HEK293 (cell line): Measurements from ENCODE around the gene OPA3.

Source experiments
- CTCF ChIA-PET: fragments of 350-600 bp; formaldehyde crosslinking; extraction: SDS; loops from one replicate; lab custom pipeline; 2021; ENCODE audit warnings: antibody characterized with exemption; lab: Yijun Ruan, JAX
- POLR2A ChIA-PET: fragments of 300-600 bp; formaldehyde crosslinking; extraction: SDS; loops from one replicate; lab custom pipeline; 2020; ENCODE audit warnings: antibody characterized with exemption, inconsistent platforms; lab: Yijun Ruan, JAX
- H3K27ac ChIP-seq: fragments of 200-500 bp; sonication (Bioruptor generic); 2 replicates; pipeline ENCODE4 v1.5.1; 2014; ENCODE audit warnings: low read depth, low read length, control low read depth, inconsistent platforms; ENCODE audit errors: extremely low read depth
- H3K36me3 ChIP-seq, 2 experiments: fragments of 200-500 bp in 1 of 2; sonication (Bioruptor generic) in 1 of 2; 1 replicate in 1 of 2; 2 replicates in 1 of 2; pipeline ENCODE4 v1.5.1; 2014 to 2017; ENCODE audit warnings: inconsistent platforms in 2 of 2, low read length in 2 of 2; ENCODE audit not compliant: control insufficient read depth in 2 of 2, insufficient read depth in 1 of 2
- H3K4me1 ChIP-seq: fragments of 200-500 bp; sonication (Bioruptor generic); 2 replicates; pipeline ENCODE4 v1.5.1; 2014; ENCODE audit warnings: mild to moderate bottlenecking, low read length, inconsistent platforms; ENCODE audit not compliant: control insufficient read depth, insufficient read depth
- H3K4me3 ChIP-seq: 2 replicates; pipeline ENCODE4 v1.5.1; 2011; ENCODE audit warnings: low read depth, mild to moderate bottlenecking, control low read depth, low read length, moderate library complexity
- H3K9me3 ChIP-seq: fragments of 200-500 bp; sonication (Bioruptor generic); 2 replicates; pipeline ENCODE4 v1.5.1; 2014; ENCODE audit warnings: low read depth, low read length, inconsistent platforms; ENCODE audit not compliant: control insufficient read depth, insufficient read depth
- BCL11B ChIP-seq: fragments of 450-650 bp; formaldehyde crosslinking; IDR thresholded peaks from 2 replicates; pipeline ENCODE4 v1.5.1; 2016; ENCODE audit warnings: low read depth, missing biosample characterization, missing genetic modification characterization
- SETDB1 ChIP-seq: IDR thresholded peaks from one replicate; pipeline ENCODE4 v1.6.1; 2017; ENCODE audit warnings: mild to moderate bottlenecking, low read length, moderate library complexity, mixed read lengths; ENCODE audit not compliant: insufficient read length
- TCF7L2 ChIP-seq: IDR thresholded peaks from 2 replicates; pipeline ENCODE4 v1.6.1; 2011; ENCODE audit warnings: low read depth, mild to moderate bottlenecking, inconsistent platforms, low read length, moderate library complexity, borderline replicate concordance
- ZBTB7A ChIP-seq: fragments of 450-650 bp; formaldehyde crosslinking; IDR thresholded peaks from 2 replicates; pipeline ENCODE4 v1.5.1; 2016; ENCODE audit warnings: low read depth, missing biosample characterization, missing genetic modification characterization
- ZNF140 ChIP-seq: fragments of 450-650 bp; formaldehyde crosslinking; IDR thresholded peaks from 2 replicates; pipeline ENCODE4 v1.5.1; 2016; ENCODE audit warnings: missing biosample characterization, missing genetic modification characterization
- ZNF391 ChIP-seq: fragments of 450-650 bp; formaldehyde crosslinking; IDR thresholded peaks from 2 replicates; pipeline ENCODE4 v1.5.1; 2016; ENCODE audit warnings: low read depth, missing biosample characterization, missing genetic modification characterization, borderline replicate concordance
- ZNF48 ChIP-seq: fragments of 450-650 bp; formaldehyde crosslinking; IDR thresholded peaks from 2 replicates; pipeline ENCODE4 v1.5.1; 2016; ENCODE audit warnings: missing biosample characterization, missing genetic modification characterization
- ZNF510 ChIP-seq: fragments of 450-650 bp; formaldehyde crosslinking; IDR thresholded peaks from 2 replicates; pipeline ENCODE4 v1.5.1; 2018; ENCODE audit warnings: mild to moderate bottlenecking, missing genetic modification characterization, missing biosample characterization; ENCODE audit not compliant: insufficient replicate concordance
- ZNF514 ChIP-seq: fragments of 450-650 bp; formaldehyde crosslinking; IDR thresholded peaks from 2 replicates; pipeline ENCODE4 v1.5.1; 2016; ENCODE audit warnings: missing biosample characterization, missing genetic modification characterization
- ZNF558 ChIP-seq: fragments of 450-650 bp; formaldehyde crosslinking; IDR thresholded peaks from 2 replicates; pipeline ENCODE4 v1.5.1; 2016; ENCODE audit warnings: missing biosample characterization, missing genetic modification characterization
- ZNF843 ChIP-seq: fragments of 450-650 bp; formaldehyde crosslinking; IDR thresholded peaks from 2 replicates; pipeline ENCODE4 v1.5.1; 2016; ENCODE audit warnings: missing biosample characterization, missing genetic modification characterization
- TF ChIP-seq, protein P1 (sequence below): fragments of 450-650 bp; formaldehyde crosslinking; IDR thresholded peaks from 2 replicates; pipeline ENCODE4 v1.5.1; 2016; ENCODE audit warnings: missing biosample characterization, missing genetic modification characterization
- TF ChIP-seq, protein P2 (sequence below): fragments of 450-650 bp; formaldehyde crosslinking; IDR thresholded peaks from 2 replicates; pipeline ENCODE4 v1.5.1; 2017; ENCODE audit warnings: missing biosample characterization, missing genetic modification characterization
- TF ChIP-seq, protein P3 (sequence below): fragments of 450-650 bp; formaldehyde crosslinking; IDR thresholded peaks from 2 replicates; pipeline ENCODE4 v1.5.1; 2016; ENCODE audit warnings: missing biosample characterization, missing genetic modification characterization
- TF ChIP-seq, protein P4 (sequence below): fragments of 450-650 bp; formaldehyde crosslinking; IDR thresholded peaks from 2 replicates; pipeline ENCODE4 v1.5.1; 2016; ENCODE audit warnings: missing biosample characterization, missing genetic modification characterization, low read depth
- TF ChIP-seq, protein P5 (sequence below): fragments of 450-650 bp; formaldehyde crosslinking; IDR thresholded peaks from 2 replicates; pipeline ENCODE4 v1.5.1; 2016; ENCODE audit warnings: missing biosample characterization, missing genetic modification characterization, low read depth
- TF ChIP-seq, protein P6 (sequence below): fragments of 450-650 bp; formaldehyde crosslinking; IDR thresholded peaks from 2 replicates; pipeline ENCODE4 v1.5.1; 2016; ENCODE audit warnings: missing biosample characterization, missing genetic modification characterization

OPA3 gene

DNA sequence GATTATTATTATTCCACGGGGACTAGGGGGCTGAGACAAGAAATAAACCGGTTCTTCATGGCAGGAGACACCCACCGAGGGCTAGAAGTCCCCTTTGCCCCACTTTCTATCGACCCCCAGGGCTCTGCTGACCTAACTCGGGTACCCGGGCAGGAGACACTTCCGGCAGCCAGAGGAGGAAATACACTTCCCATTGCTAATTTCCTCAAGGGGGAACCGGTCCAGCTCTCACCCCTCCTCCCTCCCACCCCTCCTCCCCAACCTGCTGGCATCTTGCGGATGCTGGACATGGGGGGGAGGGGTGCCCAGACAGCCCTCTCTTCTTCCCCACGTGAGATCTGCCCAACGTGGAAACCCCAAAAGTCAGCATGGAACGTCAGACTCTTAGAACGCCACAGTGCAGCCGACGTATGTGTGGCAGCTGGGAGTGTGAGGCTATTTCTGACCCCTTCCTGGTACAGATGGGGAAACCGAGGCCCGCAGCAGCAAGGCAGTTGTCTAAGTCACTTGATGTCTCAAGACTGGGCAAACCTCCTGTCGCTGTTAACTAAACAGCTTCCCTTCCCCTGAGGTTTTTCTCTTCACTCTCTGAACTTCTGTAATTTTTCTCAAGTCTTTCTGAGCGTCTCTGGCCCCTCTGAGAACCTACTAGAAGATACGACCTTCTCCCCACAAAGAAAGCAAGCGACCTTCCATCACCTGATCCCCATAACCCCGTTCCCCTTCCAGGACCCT lies 13.8 kb upstream of the OPA3 start:
- Histone ChIP-seq H3K4me3 (no peak overlapping the region), H3K36me3 (no peaks in the 10 kb centered on the region)
- CTCF ChIA-PET: interaction anchor here (0.6 to 1.6 kb wide), 6 partner anchors 8 to 226 kb away, joined by 3 to 5 read pairs (median 4); partner anchors contain the start of gene SIX5
- TF ChIP-seq ZNF510 (tag by site-specific recombination): no peak
- no peak for TF ChIP-seq ZNF140 (tag by site-specific recombination)
- TF ChIP-seq ZNF48: no peak
- TF ChIP-seq ZNF558 (tag by site-specific recombination): no peak
- TF ChIP-seq, protein P1, sequence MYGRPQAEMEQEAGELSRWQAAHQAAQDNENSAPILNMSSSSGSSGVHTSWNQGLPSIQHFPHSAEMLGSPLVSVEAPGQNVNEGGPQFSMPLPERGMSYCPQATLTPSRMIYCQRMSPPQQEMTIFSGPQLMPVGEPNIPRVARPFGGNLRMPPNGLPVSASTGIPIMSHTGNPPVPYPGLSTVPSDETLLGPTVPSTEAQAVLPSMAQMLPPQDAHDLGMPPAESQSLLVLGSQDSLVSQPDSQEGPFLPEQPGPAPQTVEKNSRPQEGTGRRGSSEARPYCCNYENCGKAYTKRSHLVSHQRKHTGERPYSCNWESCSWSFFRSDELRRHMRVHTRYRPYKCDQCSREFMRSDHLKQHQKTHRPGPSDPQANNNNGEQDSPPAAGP (tag by site-specific recombination): no peak
- TF ChIP-seq, protein P2, sequence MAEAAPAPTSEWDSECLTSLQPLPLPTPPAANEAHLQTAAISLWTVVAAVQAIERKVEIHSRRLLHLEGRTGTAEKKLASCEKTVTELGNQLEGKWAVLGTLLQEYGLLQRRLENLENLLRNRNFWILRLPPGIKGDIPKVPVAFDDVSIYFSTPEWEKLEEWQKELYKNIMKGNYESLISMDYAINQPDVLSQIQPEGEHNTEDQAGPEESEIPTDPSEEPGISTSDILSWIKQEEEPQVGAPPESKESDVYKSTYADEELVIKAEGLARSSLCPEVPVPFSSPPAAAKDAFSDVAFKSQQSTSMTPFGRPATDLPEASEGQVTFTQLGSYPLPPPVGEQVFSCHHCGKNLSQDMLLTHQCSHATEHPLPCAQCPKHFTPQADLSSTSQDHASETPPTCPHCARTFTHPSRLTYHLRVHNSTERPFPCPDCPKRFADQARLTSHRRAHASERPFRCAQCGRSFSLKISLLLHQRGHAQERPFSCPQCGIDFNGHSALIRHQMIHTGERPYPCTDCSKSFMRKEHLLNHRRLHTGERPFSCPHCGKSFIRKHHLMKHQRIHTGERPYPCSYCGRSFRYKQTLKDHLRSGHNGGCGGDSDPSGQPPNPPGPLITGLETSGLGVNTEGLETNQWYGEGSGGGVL (tag by site-specific recombination): no peak
- TF ChIP-seq, protein P3, sequence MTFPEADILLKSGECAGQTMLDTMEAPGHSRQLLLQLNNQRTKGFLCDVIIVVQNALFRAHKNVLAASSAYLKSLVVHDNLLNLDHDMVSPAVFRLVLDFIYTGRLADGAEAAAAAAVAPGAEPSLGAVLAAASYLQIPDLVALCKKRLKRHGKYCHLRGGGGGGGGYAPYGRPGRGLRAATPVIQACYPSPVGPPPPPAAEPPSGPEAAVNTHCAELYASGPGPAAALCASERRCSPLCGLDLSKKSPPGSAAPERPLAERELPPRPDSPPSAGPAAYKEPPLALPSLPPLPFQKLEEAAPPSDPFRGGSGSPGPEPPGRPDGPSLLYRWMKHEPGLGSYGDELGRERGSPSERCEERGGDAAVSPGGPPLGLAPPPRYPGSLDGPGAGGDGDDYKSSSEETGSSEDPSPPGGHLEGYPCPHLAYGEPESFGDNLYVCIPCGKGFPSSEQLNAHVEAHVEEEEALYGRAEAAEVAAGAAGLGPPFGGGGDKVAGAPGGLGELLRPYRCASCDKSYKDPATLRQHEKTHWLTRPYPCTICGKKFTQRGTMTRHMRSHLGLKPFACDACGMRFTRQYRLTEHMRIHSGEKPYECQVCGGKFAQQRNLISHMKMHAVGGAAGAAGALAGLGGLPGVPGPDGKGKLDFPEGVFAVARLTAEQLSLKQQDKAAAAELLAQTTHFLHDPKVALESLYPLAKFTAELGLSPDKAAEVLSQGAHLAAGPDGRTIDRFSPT: no peak
- no peak for TF ChIP-seq ZBTB7A (tag by site-specific recombination)
- TF ChIP-seq ZNF391: no peak
- TF ChIP-seq BCL11B (tag by site-specific recombination): no peak
- TF ChIP-seq ZNF514 (tag by site-specific recombination): no peak
- TF ChIP-seq ZNF843 (tag by site-specific recombination): no peak
- TF ChIP-seq, protein P4, sequence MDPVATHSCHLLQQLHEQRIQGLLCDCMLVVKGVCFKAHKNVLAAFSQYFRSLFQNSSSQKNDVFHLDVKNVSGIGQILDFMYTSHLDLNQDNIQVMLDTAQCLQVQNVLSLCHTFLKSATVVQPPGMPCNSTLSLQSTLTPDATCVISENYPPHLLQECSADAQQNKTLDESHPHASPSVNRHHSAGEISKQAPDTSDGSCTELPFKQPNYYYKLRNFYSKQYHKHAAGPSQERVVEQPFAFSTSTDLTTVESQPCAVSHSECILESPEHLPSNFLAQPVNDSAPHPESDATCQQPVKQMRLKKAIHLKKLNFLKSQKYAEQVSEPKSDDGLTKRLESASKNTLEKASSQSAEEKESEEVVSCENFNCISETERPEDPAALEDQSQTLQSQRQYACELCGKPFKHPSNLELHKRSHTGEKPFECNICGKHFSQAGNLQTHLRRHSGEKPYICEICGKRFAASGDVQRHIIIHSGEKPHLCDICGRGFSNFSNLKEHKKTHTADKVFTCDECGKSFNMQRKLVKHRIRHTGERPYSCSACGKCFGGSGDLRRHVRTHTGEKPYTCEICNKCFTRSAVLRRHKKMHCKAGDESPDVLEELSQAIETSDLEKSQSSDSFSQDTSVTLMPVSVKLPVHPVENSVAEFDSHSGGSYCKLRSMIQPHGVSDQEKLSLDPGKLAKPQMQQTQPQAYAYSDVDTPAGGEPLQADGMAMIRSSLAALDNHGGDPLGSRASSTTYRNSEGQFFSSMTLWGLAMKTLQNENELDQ (tag by site-specific recombination): no peak
- TF ChIP-seq, protein P5, sequence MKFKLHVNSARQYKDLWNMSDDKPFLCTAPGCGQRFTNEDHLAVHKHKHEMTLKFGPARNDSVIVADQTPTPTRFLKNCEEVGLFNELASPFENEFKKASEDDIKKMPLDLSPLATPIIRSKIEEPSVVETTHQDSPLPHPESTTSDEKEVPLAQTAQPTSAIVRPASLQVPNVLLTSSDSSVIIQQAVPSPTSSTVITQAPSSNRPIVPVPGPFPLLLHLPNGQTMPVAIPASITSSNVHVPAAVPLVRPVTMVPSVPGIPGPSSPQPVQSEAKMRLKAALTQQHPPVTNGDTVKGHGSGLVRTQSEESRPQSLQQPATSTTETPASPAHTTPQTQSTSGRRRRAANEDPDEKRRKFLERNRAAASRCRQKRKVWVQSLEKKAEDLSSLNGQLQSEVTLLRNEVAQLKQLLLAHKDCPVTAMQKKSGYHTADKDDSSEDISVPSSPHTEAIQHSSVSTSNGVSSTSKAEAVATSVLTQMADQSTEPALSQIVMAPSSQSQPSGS (tag by site-specific recombination): no peak
- TF ChIP-seq, protein P6, sequence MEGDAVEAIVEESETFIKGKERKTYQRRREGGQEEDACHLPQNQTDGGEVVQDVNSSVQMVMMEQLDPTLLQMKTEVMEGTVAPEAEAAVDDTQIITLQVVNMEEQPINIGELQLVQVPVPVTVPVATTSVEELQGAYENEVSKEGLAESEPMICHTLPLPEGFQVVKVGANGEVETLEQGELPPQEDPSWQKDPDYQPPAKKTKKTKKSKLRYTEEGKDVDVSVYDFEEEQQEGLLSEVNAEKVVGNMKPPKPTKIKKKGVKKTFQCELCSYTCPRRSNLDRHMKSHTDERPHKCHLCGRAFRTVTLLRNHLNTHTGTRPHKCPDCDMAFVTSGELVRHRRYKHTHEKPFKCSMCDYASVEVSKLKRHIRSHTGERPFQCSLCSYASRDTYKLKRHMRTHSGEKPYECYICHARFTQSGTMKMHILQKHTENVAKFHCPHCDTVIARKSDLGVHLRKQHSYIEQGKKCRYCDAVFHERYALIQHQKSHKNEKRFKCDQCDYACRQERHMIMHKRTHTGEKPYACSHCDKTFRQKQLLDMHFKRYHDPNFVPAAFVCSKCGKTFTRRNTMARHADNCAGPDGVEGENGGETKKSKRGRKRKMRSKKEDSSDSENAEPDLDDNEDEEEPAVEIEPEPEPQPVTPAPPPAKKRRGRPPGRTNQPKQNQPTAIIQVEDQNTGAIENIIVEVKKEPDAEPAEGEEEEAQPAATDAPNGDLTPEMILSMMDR (tag by site-specific recombination): no peak
- no peak for TF ChIP-seq SETDB1
- no peak for TF ChIP-seq TCF7L2
- TF ChIP-seq, all 188 proteins: peak for 0
- H3K4me1 ChIP-seq: no peaks in the 10 kb centered on the region
- H3K9me3 ChIP-seq: no peaks in the 10 kb centered on the region
- no peak overlapping the region for H3K27ac ChIP-seq
- POLR2A ChIA-PET: no interaction called here
